ENCODE results near the gene PTGIS. TPM values are rescaled to one million over a fixed set of nuclear protein-coding genes. Genes with fewer than 3 reads are reported as not detected.
A peak's percentile ranks its signal among the peaks of the same experiment; 100 is the strongest.

Gene PTGIS
- total RNA-seq, 1 experiment from 2014 or later: 20.0 TPM

- no peak overlapping the region for H4K5ac ChIP-seq (ENCODE audit: insufficient read length, low read depth, low read length)
- peaks cover 3 to 7% of the 10 kb centered on the region in 2 experiments; a peak in 2 of 4 replicates for H3K4me1 Mint-ChIP-seq
- no peak overlapping the region for H4K8ac ChIP-seq (replicated peaks; ENCODE audit: insufficient read length, low read depth, low read length)
- no peaks in the 10 kb centered on the region for H3K23me2 ChIP-seq (ENCODE audit: insufficient read length, low read depth, low read length, poor library complexity, severe bottlenecking)
- no CpG with 5 or more reads among the region's 6 CpGs for WGBS (ENCODE audit: extremely low coverage, insufficient read length, low lambda C conversion rate)
- no peak overlapping the region for H2AK5ac ChIP-seq (ENCODE audit: insufficient read length, low read length)
- H3K27ac ChIP-seq (ENCODE audit: insufficient read length, low read depth, low read length): no peak overlapping the region
- H2BK15ac ChIP-seq (ENCODE audit: low read depth, low read length): no peak overlapping the region
- no peak overlapping the region for H3K9ac ChIP-seq (ENCODE audit: extremely low read depth, insufficient read length, low read length)
- DNase-seq: no peak
- no peak overlapping the region for H2BK12ac ChIP-seq (ENCODE audit: insufficient read length, low read depth, low read length)
- H3K27ac Mint-ChIP-seq: peak overlapping the region in 1 of 3 experiments; percentile 57; a peak in 1 of 7 replicates
- no peak overlapping the region for H3K4ac ChIP-seq (ENCODE audit: low read depth, low read length)
- H2BK5ac ChIP-seq (ENCODE audit: insufficient read length, low read length): no peak overlapping the region
- no peaks in the 10 kb centered on the region for H3K79me1 ChIP-seq (ENCODE audit: insufficient read depth, low read depth, low read length, poor library complexity, severe bottlenecking)
- peaks cover 0 to 2% of the 10 kb centered on the region in 2 experiments; a peak in 1 of 5 replicates for H3K9me3 Mint-ChIP-seq
- H2BK120ac ChIP-seq (ENCODE audit: low read depth, low read length, poor library complexity, severe bottlenecking): no peak overlapping the region
- H3K79me2 ChIP-seq (ENCODE audit: insufficient read depth, low read length): no peaks in the 10 kb centered on the region
- H2BK20ac ChIP-seq (ENCODE audit: low read depth, low read length, poor library complexity, severe bottlenecking): no peak overlapping the region
- no peak for TF ChIP-seq CTCF (conservative IDR thresholded peaks at IDR 0.05)
- H3K4me3 Mint-ChIP-seq: no peak overlapping the region; a peak in 1 of 5 replicates
- no peaks in the 10 kb centered on the region for H3K27me3 ChIP-seq (ENCODE audit: insufficient read depth, low read length)
- no peak overlapping the region for H3K4me2 ChIP-seq (ENCODE audit: insufficient read depth, insufficient read length, low read length)
- no peak overlapping the region for H2AFZ ChIP-seq (ENCODE audit: low read length)
- H3K14ac ChIP-seq (ENCODE audit: insufficient read depth, low read length): no peak overlapping the region
- no peaks in the 10 kb centered on the region for H3K36me3 Mint-ChIP-seq (ENCODE audit: insufficient read depth in 1 of 3, low read depth in 3 of 3)
- no peaks in the 10 kb centered on the region for H3K9me3 ChIP-seq (ENCODE audit: control insufficient read depth, low read depth, low read length)
- H4K20me1 ChIP-seq (ENCODE audit: control insufficient read depth, insufficient read depth, insufficient read length): no peaks in the 10 kb centered on the region
- H4K91ac ChIP-seq (ENCODE audit: insufficient read length, low read depth, low read length): no peak overlapping the region
- H3K18ac ChIP-seq (ENCODE audit: insufficient read length, low read depth, low read length): no peak overlapping the region
- no peaks in the 10 kb centered on the region for H3K4me1 ChIP-seq (ENCODE audit: insufficient read depth, low read length)
- H3K27me3 Mint-ChIP-seq (ENCODE audit: low read depth): peaks cover 5% of the 10 kb centered on the region
- no peak overlapping the region for H3K56ac ChIP-seq (ENCODE audit: insufficient read length, low read depth, low read length)
- H3K23ac ChIP-seq (ENCODE audit: insufficient read length, low read depth, low read length): no peak overlapping the region
- no peak overlapping the region for H3T11ph ChIP-seq (ENCODE audit: low read length)
Observed at GRCh38 chr20:49594931-49595315, 27.0 kb upstream of the PTGIS start.

Measured in H9 (cell line).